Left ventricle myocardium inferior (tissue), 1 donor: ENCODE data around the gene ELFN2. TPM values are rescaled to one million over a fixed set of nuclear protein-coding genes. Genes with fewer than 3 reads are reported as not detected.

Experiments
- DNase-seq: peaks from one replicate; pipeline ENCODE4 v3.0.0-alpha.2; 2020
- H3K27ac ChIP-seq: fragments of 200-600 bp; replicated peaks from 2 replicates; pipeline ENCODE4 v1.8.0; 2021
- H3K27me3 ChIP-seq: fragments of 200-600 bp; 2 replicates; pipeline ENCODE4 v1.8.0; 2021; ENCODE audit warnings: low read depth
- H3K36me3 ChIP-seq: fragments of 200-600 bp; 2 replicates; pipeline ENCODE4 v1.8.0; 2021
- H3K4me1 ChIP-seq: fragments of 200-600 bp; 2 replicates; pipeline ENCODE4 v1.8.0; 2021
- H3K4me3 ChIP-seq: fragments of 200-600 bp; 2 replicates; pipeline ENCODE4 v1.8.0; 2021; ENCODE audit warnings: mild to moderate bottlenecking, moderate library complexity
- H3K9me3 ChIP-seq: fragments of 200-600 bp; replicated peaks from 2 replicates; pipeline ENCODE4 v1.8.0; 2021
- CTCF ChIP-seq: fragments of 200-600 bp; IDR thresholded peaks from 2 replicates; pipeline ENCODE4 v1.8.0; 2021; ENCODE audit warnings: antibody characterized with exemption, mild to moderate bottlenecking, borderline replicate concordance
- intact Hi-C: fragments of 100-400 bp; cut with micrococcal nuclease; formaldehyde crosslinking; loops from one replicate; pipeline ENCODE4 v1.11.0; 2022
- total RNA-seq: library from RNA; stranded (reverse); fragmentation: NEBNext Ultra II Directional; extraction: Animal tissue kit (Norgen Biotek cat#: 25700); gene quantifications from one replicate; pipeline ENCODE4 v1.2.1, GENCODE V29; 2021
- donor health status: DM: no; HTN: yes; CAD: no; lungs with severe emphysema.

Gene ELFN2
- total RNA-seq, 1 donor from 2014 or later, result not detected

GRCh38 chr22:37407856-37408255, 19.4 kb downstream of the ELFN2 start:
- Histone ChIP-seq H3K27ac (no peak overlapping the region), H3K36me3 (no peaks in the 10 kb centered on the region), H3K27me3 (peaks cover 100% of the 10 kb centered on the region), H3K4me3 (no peak overlapping the region), H3K4me1 (no peaks in the 10 kb centered on the region), H3K9me3 (no peaks in the 10 kb centered on the region)
- DNase-seq, result no peak
- intact Hi-C loops, result no loop called here
- TF ChIP-seq CTCF, result no peak

GRCh38 chr22:37406441-37407235, 20.6 kb downstream of the ELFN2 start:
- TF ChIP-seq CTCF, result no peak
- H3K9me3 ChIP-seq, result no peaks in the 10 kb centered on the region
- peaks cover 98% of the 10 kb centered on the region for H3K27me3 ChIP-seq
- no peaks in the 10 kb centered on the region for H3K4me1 ChIP-seq
- no peaks in the 10 kb centered on the region for H3K36me3 ChIP-seq
- no peak overlapping the region for H3K4me3 ChIP-seq
- intact Hi-C loops, result no loop called here
- no peak for DNase-seq
- no peak overlapping the region for H3K27ac ChIP-seq

- H3K4me3 ChIP-seq, result no peak overlapping the region
- H3K27ac ChIP-seq, result no peak overlapping the region
- H3K4me1 ChIP-seq, result peaks cover 7% of the 10 kb centered on the region
- H3K9me3 ChIP-seq, result no peaks in the 10 kb centered on the region
- no peak for TF ChIP-seq CTCF
- intact Hi-C loops, result no loop called here
- no peaks in the 10 kb centered on the region for H3K36me3 ChIP-seq
- H3K27me3 ChIP-seq, result peaks cover 74% of the 10 kb centered on the region
- no peak for DNase-seq
Observed at GRCh38 chr22:37404091-37404490, 23.2 kb downstream of the ELFN2 start.

- H3K27me3 ChIP-seq, result peaks cover 73% of the 10 kb centered on the region
- no peaks in the 10 kb centered on the region for H3K9me3 ChIP-seq
Observed at GRCh38 chr22:37403267-37403960, 23.9 kb downstream of the ELFN2 start.

GRCh38 chr22:37402184-37402506, 25.1 kb downstream of the ELFN2 start:
- TF ChIP-seq CTCF, result no peak
- intact Hi-C loops, result no loop called here
- H3K27me3 ChIP-seq, result peaks cover 73% of the 10 kb centered on the region
- H3K4me3 ChIP-seq, result no peak overlapping the region
- no peak overlapping the region for H3K27ac ChIP-seq
- H3K4me1 ChIP-seq, result peaks cover 7% of the 10 kb centered on the region
- no peaks in the 10 kb centered on the region for H3K36me3 ChIP-seq
- H3K9me3 ChIP-seq, result no peaks in the 10 kb centered on the region
- DNase-seq, result no peak

More at GRCh38 chr22:37403267-37403960, 23.9 kb downstream of the ELFN2 start:
- Histone ChIP-seq H3K27ac (no peak overlapping the region), H3K4me1 (peaks cover 7% of the 10 kb centered on the region), H3K4me3 (no peak overlapping the region), H3K36me3 (no peaks in the 10 kb centered on the region)
- TF ChIP-seq CTCF, result no peak
- intact Hi-C loops, result no loop called here
- no peak for DNase-seq
